ENCODE results near the gene SMIM35.

SMIM35 gene

GRCh38 chr11:118084247-118084646 lies 2.5 kb downstream of the SMIM35 start:
- peaks cover 9% of the 10 kb centered on the region for H3K27me3 ChIP-seq (ENCODE audit: insufficient read depth, low read length)
- H3K36me3 ChIP-seq (ENCODE audit: insufficient read depth, low read length): no peaks in the 10 kb centered on the region

GRCh38 chr11:118082880-118083552 lies 3.7 kb downstream of the SMIM35 start:
- Histone ChIP-seq H3K9me3 (ENCODE audit: low read length) (peaks cover 2% of the 10 kb centered on the region), H3K4me3 (ENCODE audit: low read length) (no peak overlapping the region), H3K27me3 (ENCODE audit: insufficient read depth, low read length) (peaks cover 15% of the 10 kb centered on the region), H3K36me3 (ENCODE audit: insufficient read depth, low read length) (no peaks in the 10 kb centered on the region), H2AFZ (ENCODE audit: low read depth, low read length) (no peak overlapping the region), H3K4me1 (ENCODE audit: insufficient read depth, low read length) (peaks cover 3% of the 10 kb centered on the region)

More at GRCh38 chr11:118084247-118084646, 2.5 kb downstream of the SMIM35 start:
- Histone ChIP-seq H3K4me3 (ENCODE audit: low read length) (no peak overlapping the region), H2AFZ (ENCODE audit: low read depth, low read length) (no peak overlapping the region), H3K4me1 (ENCODE audit: insufficient read depth, low read length) (peaks cover 3% of the 10 kb centered on the region), H3K9me3 (ENCODE audit: low read length) (peaks cover 8% of the 10 kb centered on the region)

DNA sequence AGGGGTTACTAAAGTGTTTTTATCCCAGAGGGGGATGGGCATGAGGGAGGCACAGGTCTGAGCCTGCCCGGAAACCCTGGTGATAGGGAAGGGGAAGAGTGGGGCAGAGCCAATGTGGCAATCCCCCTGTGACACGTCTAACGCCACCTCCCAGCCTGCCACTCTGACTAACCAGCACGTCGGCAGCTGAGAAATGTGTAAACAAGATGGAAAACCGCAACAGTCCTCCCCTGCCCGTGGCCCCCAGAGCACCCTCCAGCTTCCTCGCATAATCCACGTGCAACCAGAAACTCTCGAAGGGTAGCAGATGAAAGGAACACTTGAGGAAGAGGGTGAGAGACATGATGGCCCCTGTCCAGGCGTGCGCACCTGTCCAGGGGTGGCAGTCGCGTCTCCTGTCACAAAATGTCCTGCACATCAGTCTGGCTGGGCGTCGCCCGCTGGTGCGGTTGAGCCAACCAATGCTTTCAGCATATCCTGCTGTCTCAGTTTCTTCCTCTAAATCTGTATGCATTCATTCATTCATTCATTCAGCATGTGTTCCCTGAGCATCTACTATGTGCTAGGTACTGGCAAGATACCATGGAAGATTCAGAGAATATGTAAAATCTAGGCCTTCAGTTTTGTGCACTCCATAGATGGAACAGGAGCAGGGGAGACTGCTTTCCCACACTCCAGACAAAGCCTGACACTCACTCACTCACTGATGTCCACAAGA lies 5.4 kb downstream of the SMIM35 start:
- peaks cover 3% of the 10 kb centered on the region for H3K4me1 ChIP-seq (ENCODE audit: insufficient read depth, low read length)
- H3K36me3 ChIP-seq (ENCODE audit: insufficient read depth, low read length): no peaks in the 10 kb centered on the region
- H3K27me3 ChIP-seq (ENCODE audit: insufficient read depth, low read length): peaks cover 27% of the 10 kb centered on the region
- no peak overlapping the region for H2AFZ ChIP-seq (ENCODE audit: low read depth, low read length)
- no peaks in the 10 kb centered on the region for H3K9me3 ChIP-seq (ENCODE audit: low read length)
- H3K4me3 ChIP-seq (ENCODE audit: low read length): no peak overlapping the region

GRCh38 chr11:118080296-118080695 lies 6.5 kb downstream of the SMIM35 start:
- Histone ChIP-seq H3K4me3 (ENCODE audit: low read length) (no peak overlapping the region), H2AFZ (ENCODE audit: low read depth, low read length) (no peak overlapping the region), H3K9me3 (ENCODE audit: low read length) (no peaks in the 10 kb centered on the region), H3K4me1 (ENCODE audit: insufficient read depth, low read length) (peaks cover 3% of the 10 kb centered on the region), H3K36me3 (ENCODE audit: insufficient read depth, low read length) (no peaks in the 10 kb centered on the region), H3K27me3 (ENCODE audit: insufficient read depth, low read length) (peaks cover 29% of the 10 kb centered on the region)

- no peak overlapping the region for H2AFZ ChIP-seq (ENCODE audit: low read depth, low read length)
- H3K27me3 ChIP-seq (ENCODE audit: insufficient read depth, low read length): peaks cover 30% of the 10 kb centered on the region
These were observed 7.3 kb downstream of the SMIM35 start for GRCh38 chr11:118079491-118079890.

DNA sequence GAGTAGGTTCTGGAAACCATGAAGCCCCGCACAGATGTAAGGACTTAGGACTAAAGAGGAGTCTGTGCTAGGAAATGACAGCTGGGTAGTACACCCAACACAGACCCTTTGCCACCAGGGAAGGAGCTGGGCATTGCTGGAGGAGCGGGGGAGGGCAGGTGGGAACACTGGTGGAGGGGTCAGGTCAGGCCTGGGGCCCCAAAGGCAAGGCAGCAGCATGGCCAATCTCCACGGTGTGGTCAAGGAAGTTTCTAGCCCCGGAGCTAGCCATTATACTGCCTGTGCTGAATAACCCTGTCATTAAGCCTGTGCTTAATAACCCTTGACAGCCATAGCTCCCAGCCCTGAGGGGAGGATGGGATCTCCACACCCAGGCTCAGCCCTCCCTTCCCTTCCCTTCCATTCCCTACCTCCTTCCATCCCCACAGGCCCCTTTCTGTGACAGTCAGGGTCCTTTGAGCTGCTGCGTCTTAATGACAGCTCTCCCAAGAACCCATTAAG lies 7.8 kb downstream of the SMIM35 start:
- peaks cover 27% of the 10 kb centered on the region for H3K27me3 ChIP-seq (ENCODE audit: insufficient read depth, low read length)

More at GRCh38 chr11:118079491-118079890, 7.3 kb downstream of the SMIM35 start:
- H3K36me3 ChIP-seq (ENCODE audit: insufficient read depth, low read length): no peaks in the 10 kb centered on the region
- peaks cover 3% of the 10 kb centered on the region for H3K4me1 ChIP-seq (ENCODE audit: insufficient read depth, low read length)
- H3K9me3 ChIP-seq (ENCODE audit: low read length): no peaks in the 10 kb centered on the region
- H3K4me3 ChIP-seq (ENCODE audit: low read length): no peak overlapping the region

DNA sequence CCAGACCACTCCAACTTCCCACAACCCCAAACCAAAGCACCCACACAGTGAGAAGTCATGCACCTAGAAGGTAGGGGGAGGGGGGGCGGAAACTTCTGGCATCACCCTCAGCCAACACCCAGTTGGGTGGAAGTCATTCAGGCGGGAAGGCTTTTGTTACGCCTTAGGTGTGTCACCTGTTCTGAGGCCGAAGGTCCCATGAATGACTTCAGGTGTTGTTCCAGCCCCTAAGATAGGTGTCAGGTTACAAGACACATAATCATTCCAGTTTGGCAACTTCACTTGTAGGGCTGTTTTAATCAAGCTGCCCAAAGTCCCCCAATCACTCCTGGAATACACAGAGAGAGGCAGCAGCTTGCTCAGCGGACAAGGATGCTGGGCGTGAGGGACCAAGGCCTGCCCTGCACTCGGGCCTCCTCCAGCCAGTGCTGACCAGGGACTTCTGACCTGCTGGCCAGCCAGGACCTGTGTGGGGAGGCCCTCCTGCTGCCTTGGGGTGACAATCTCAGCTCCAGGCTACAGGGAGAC lies 9.9 kb downstream of the SMIM35 start, which contains the start of gene TMPRSS4:
Gene TMPRSS4 (plus strand): TSS at position 325 of the 528 bp plus-strand sequence. CDS start 225 bp downstream, outside the sequence.
- Histone ChIP-seq H3K9me3 (ENCODE audit: low read length) (no peaks in the 10 kb centered on the region), H3K4me3 (ENCODE audit: low read length) (no peak within 1 kb of the TSS), H3K4me1 (ENCODE audit: insufficient read depth, low read length) (no peaks in the 10 kb centered on the region), H3K27me3 (ENCODE audit: insufficient read depth, low read length) (peaks cover 27% of the 10 kb centered on the region), H3K36me3 (ENCODE audit: insufficient read depth, low read length) (no peaks in the 10 kb centered on the region), H2AFZ (ENCODE audit: low read depth, low read length) (no peak within 1 kb of the TSS)

More for the DNA sequence above, 7.8 kb downstream of the SMIM35 start:
- H3K36me3 ChIP-seq (ENCODE audit: insufficient read depth, low read length): no peaks in the 10 kb centered on the region
- no peaks in the 10 kb centered on the region for H3K9me3 ChIP-seq (ENCODE audit: low read length)
- no peak overlapping the region for H2AFZ ChIP-seq (ENCODE audit: low read depth, low read length)
- H3K4me1 ChIP-seq (ENCODE audit: insufficient read depth, low read length): peaks cover 3% of the 10 kb centered on the region
- no peak overlapping the region for H3K4me3 ChIP-seq (ENCODE audit: low read length)

- Histone ChIP-seq H2AFZ (ENCODE audit: low read depth, low read length) (no peak overlapping the region), H3K27me3 (ENCODE audit: insufficient read depth, low read length) (peaks cover 22% of the 10 kb centered on the region), H3K9me3 (ENCODE audit: low read length) (no peaks in the 10 kb centered on the region), H3K4me1 (ENCODE audit: insufficient read depth, low read length) (no peaks in the 10 kb centered on the region), H3K36me3 (ENCODE audit: insufficient read depth, low read length) (no peaks in the 10 kb centered on the region), H3K4me3 (ENCODE audit: low read length) (no peak overlapping the region)
These were observed 12.0 kb downstream of the SMIM35 start for GRCh38 chr11:118074785-118075184.

DNA sequence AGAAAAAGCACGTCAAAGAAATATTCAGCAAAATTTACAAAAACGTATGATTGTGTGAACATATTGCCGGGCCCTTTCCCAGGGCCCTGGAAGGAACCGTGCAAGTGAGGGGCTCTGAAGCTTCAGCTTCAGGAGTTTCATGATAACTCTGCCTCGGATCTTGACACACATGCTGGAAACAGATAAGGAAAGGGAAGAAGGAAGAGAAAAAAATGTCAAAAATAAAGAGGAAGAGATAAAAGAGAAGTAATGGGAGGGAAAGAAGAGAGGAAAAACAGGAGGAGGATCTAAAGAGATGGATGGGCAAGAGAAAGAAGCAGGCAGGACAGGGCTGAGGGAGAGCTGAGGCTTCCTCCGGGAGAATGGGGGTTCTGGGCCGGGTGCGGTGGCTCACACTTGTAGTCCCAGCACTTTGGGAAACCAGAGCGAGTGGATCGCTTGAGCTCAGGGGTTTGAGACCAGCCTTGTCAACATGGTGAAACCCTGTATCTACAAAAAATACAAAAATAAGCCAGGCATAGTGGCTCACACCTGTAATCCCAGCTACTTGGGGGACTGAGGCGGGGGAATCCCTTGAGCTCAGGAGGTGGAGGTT lies 12.6 kb downstream of the SMIM35 start:
- Histone ChIP-seq H3K4me3 (ENCODE audit: low read length) (no peak overlapping the region), H3K4me1 (ENCODE audit: insufficient read depth, low read length) (no peaks in the 10 kb centered on the region), H3K9me3 (ENCODE audit: low read length) (no peaks in the 10 kb centered on the region), H3K36me3 (ENCODE audit: insufficient read depth, low read length) (no peaks in the 10 kb centered on the region), H2AFZ (ENCODE audit: low read depth, low read length) (no peak overlapping the region), H3K27me3 (ENCODE audit: insufficient read depth, low read length) (peaks cover 21% of the 10 kb centered on the region)

DNA sequence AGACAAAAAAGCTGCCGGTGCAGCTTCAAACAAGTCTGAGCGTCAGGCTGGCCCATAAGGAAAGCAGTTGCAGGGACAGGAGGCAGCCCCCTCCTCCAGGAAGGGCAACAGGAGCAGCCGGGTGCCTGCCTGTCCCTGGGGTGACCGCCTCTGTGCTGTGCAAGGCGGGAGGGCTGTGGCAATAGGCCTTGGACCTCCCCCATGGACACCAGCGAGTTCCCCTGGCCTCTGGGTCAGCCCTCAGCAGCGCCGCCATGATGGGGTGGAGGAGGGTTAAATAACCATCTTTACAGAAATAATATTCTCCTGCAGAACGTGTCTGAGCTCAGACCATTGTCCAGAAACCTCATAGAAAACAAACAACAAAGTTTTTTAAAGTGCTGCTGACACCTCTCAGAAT lies 13.2 kb downstream of the SMIM35 start:
- no peaks in the 10 kb centered on the region for H3K9me3 ChIP-seq (ENCODE audit: low read length)
- H3K36me3 ChIP-seq (ENCODE audit: insufficient read depth, low read length): no peaks in the 10 kb centered on the region
- no peak overlapping the region for H2AFZ ChIP-seq (ENCODE audit: low read depth, low read length)
- H3K27me3 ChIP-seq (ENCODE audit: insufficient read depth, low read length): peaks cover 24% of the 10 kb centered on the region
- no peak overlapping the region for H3K4me3 ChIP-seq (ENCODE audit: low read length)
- H3K4me1 ChIP-seq (ENCODE audit: insufficient read depth, low read length): no peaks in the 10 kb centered on the region

- no peaks in the 10 kb centered on the region for H3K36me3 ChIP-seq (ENCODE audit: insufficient read depth, low read length)
- H3K4me3 ChIP-seq (ENCODE audit: low read length): no peak overlapping the region
- H3K27me3 ChIP-seq (ENCODE audit: insufficient read depth, low read length): peaks cover 10% of the 10 kb centered on the region
- H2AFZ ChIP-seq (ENCODE audit: low read depth, low read length): no peak overlapping the region
- no peaks in the 10 kb centered on the region for H3K4me1 ChIP-seq (ENCODE audit: insufficient read depth, low read length)
- no peaks in the 10 kb centered on the region for H3K9me3 ChIP-seq (ENCODE audit: low read length)
These were observed 15.2 kb downstream of the SMIM35 start for GRCh38 chr11:118071416-118072030.

DNA sequence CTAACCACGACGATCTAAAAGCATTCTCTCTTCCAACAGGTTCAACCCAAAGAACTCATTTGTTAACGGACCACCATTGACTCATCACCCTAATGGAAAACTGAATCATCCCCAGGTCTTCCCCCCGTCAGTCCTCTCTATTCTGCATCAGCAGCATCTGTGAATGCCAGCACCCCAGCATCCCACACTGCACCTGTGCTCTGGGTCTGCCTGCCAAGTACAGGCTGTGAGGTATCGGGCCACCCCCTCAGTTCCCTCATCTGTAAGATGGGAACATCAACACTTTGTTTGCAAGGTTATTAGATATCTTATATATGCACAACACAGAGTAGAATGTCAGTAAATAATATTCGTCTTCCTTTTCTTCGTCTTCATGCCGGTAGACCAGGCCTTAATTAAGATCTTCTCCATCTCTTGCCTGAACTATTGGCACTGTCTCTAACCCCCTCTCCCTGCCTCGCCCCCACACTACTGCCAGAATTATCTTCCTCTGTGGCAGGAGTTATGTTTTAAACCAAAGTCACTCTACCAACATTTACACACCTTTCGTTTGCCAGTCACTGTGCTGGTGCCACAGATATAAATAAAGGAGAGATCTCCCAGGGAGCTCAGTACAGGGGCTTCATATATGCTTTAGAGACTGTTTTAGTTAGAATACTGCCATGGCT lies 17.7 kb downstream of the SMIM35 start:
- peaks cover 5% of the 10 kb centered on the region for H3K27me3 ChIP-seq (ENCODE audit: insufficient read depth, low read length)

More for the DNA sequence above, 17.7 kb downstream of the SMIM35 start:
- no peak overlapping the region for H3K4me3 ChIP-seq (ENCODE audit: low read length)
- no peak overlapping the region for H2AFZ ChIP-seq (ENCODE audit: low read depth, low read length)
- H3K9me3 ChIP-seq (ENCODE audit: low read length): no peaks in the 10 kb centered on the region
- no peaks in the 10 kb centered on the region for H3K4me1 ChIP-seq (ENCODE audit: insufficient read depth, low read length)
- H3K36me3 ChIP-seq (ENCODE audit: insufficient read depth, low read length): no peaks in the 10 kb centered on the region
